GM19240 (cell line): ENCODE results near the gene GSAP.
"Not testable (repeated sequence)": the region's sequence is repeated elsewhere in the genome, so short reads cannot be mapped to it uniquely, and the experiment has no call there.

Experiments used
- DNase-seq: peaks from one replicate; pipeline ENCODE4 v3.0.0; 2011; ENCODE audit warnings: low spot score; ENCODE audit not compliant: insufficient read length

GSAP gene

DNA sequence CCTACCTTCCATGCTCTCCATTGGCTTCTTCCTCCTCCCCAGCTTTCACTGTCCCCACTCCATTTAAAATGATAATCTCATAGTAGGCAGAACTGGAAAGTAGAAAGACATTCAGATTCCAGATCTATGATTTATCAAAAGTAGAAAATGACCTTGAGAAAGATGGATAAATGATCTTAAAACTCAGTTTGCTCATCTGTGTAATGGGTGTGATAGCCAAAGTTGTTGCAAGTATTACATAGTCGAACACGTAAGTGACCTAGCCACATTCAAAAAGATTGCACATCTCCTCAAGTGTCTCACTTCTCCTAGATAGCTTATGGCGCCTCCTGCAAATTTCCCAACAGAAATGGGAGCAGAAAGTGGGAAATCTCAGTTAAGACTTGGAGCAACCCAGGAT lies 126.8 kb downstream of the GSAP start:
- DNase-seq = no peak

DNA sequence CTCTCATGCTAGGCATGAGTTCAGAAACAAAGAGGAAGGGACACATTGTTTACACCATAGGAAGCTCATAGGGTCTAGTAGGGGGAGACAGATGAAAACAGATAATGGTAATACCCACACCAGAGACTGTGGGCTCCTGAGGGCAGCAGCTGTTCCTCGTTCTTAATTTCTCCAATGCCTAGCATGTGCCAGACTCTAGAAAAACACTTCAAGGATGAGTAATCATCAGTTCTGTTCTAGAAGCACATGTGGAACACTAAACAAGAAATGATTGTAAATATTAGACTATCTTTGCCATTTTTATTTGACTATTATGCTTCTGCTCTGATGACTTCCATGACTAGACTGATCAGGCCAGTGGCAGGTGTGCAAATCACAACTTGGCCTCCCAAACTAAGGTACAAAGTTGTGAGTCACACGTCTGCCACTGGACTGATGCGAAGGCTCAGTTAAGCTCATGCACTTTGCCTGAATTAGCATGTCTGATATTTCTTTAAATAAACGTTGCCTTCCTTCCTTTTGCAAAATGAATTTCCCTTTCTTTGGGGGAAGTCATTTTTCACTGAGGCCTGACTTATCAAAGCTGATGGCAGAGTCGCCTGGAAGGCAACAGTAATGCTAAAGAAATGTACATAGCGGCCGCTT lies 127.4 kb downstream of the GSAP start:
- no peak for DNase-seq

- DNase-seq = no peak
These were observed 131.5 kb downstream of the GSAP start for GRCh38 chr7:77284616-77285015.

- no peak for DNase-seq
These were observed 132.1 kb downstream of the GSAP start for GRCh38 chr7:77284005-77284404.

DNA sequence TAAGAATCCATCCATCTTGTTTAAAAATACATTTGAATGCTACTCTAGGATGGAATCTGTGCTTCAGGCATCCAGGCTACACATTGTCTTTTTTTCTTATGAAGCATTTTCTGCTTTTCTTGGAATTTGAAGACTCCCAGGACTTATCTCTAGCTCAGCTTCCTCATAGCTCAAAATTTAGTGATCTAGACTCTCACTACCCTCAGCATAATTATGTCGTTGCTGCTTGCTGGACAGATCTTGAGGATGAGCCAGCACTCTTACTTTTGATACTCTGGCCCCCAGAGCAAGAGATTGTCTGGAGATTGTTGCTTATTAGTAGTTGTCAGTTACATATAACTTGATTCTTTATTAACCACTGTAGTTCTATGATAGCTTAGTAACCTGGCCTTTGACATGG lies 133.3 kb downstream of the GSAP start:
- no peak for DNase-seq

GRCh38 chr7:77281780-77282478 lies 134.2 kb downstream of the GSAP start:
- DNase-seq = no peak

- DNase-seq = no peak
These were observed 140.0 kb downstream of the GSAP start for GRCh38 chr7:77276120-77276519.

DNA sequence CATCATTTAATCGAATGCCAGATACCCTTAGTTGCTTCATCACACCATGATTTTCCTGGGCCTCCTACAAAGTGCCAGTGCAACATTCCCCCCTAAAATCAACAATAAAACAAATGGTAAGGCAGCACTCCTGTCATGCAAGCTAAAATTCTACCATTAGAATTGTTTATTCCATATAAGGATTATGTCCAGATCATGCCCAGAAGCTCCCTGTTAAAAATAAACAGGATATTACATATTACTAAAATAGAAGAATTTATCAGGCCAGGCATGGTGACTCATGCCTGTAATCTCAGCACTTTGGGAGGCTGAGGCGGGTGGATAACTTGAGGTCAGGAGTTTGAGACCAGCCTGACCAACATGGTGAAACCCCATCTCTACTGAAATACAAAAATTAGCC lies 140.5 kb downstream of the GSAP start:
- DNase-seq = not testable (repeated sequence)

GRCh38 chr7:77271766-77272165 lies 144.4 kb downstream of the GSAP start:
- no peak for DNase-seq

- no peak for DNase-seq
These were observed 146.1 kb downstream of the GSAP start for GRCh38 chr7:77270094-77270480.

GRCh38 chr7:77269360-77270093 lies 146.6 kb downstream of the GSAP start:
- DNase-seq = peak; percentile 17

DNA sequence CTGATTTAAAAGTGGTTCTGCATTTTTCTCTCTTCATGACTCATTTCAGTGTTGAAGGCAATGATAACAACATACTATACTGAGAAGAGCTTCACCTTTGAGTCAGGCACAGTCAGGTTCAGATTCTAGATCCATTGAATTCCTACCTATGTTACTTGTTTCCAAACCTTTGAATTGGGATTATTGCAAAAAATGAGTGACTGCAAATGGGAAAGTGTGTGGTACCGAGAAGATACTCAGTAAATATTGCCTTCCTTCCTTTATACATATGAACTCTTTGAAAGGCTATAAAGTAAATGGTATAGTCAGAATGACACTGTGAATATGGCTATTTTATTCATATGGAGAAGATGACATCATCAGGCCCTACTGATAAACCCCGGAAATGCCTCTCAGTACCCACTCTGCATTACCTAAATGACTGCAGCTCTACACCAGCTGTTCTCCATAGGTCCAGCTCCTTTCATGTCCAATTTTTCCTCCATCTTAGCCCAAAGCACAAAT lies 149.8 kb downstream of the GSAP start:
- peak; percentile 39 for DNase-seq

DNA sequence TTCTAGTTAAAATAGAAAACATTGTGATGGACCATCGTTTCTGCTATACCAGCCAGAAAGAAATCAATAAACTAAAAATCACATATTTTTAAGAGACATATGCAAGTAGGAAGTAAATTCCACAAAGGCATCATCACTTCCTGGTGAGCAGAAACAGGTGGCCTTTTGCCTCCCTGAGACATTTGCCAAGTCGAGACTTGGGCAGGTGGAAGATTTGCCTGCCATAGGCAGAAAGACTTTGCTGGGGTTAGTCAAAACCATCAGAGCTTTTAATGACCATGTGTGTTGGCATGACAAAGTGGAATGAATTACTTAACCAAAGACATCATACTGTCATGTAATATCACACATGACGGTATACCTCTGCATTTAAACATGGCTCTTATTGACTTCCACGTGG lies 150.5 kb downstream of the GSAP start:
- no peak for DNase-seq

DNA sequence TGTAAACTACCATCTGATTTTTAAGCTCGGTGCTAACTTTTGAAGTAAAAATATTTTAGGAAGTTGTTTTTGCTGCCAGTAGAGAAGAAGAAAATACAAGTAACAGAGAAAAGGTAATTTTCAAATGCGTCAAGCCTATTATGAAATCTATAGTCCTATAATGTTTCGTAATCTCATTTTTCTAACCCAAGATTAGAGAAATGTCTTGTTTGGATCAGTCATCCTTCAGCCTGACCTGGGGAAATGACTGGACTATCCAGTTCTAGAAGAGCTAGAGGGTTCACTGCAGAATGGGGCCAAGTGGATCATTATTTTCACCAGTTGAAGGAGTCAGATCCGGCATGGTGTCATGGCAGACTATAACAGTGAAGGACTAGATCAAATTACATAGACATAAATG lies 153.8 kb downstream of the GSAP start:
- DNase-seq = no peak
